HepG2 (cell line): ENCODE results near the gene PDRG1.

Source experiments
- ATF1 ChIP-seq: IDR thresholded peaks from 2 replicates; pipeline ENCODE4 v1.6.1; 2016; ENCODE audit warnings: mild to moderate bottlenecking, control low read depth
- CEBPB ChIP-seq: IDR thresholded peaks from 2 replicates; pipeline ENCODE4 v1.6.1; 2011; ENCODE audit warnings: low read depth, low read length, improper control_type of control experiment, borderline replicate concordance
- CHCHD3 ChIP-seq: sonication (generic); formaldehyde crosslinking; IDR thresholded peaks from 2 replicates; pipeline ENCODE4 v1.8.0; 2022; ENCODE audit warnings: mild to moderate bottlenecking, missing genetic modification reagents, moderate library complexity
- MAFK ChIP-seq, 2 experiments: IDR thresholded peaks in 1 of 2; conservative IDR thresholded peaks in 1 of 2; 2 replicates each; pipeline ENCODE4 v1.6.1; 2011; ENCODE audit warnings: improper control_type of control experiment in 2 of 2, low read length in 2 of 2
- MAZ ChIP-seq, 2 experiments: sonication (generic) in 1 of 2; formaldehyde crosslinking in 1 of 2; IDR thresholded peaks; 2 replicates each; pipeline versions ENCODE4 v1.5.0 to v1.6.1; 2012 to 2020; ENCODE audit warnings: low read depth in 2 of 2, mild to moderate bottlenecking in 2 of 2, borderline replicate concordance in 1 of 2, improper control_type of control experiment in 1 of 2, low read length in 1 of 2, missing genetic modification reagents in 1 of 2, moderate library complexity in 1 of 2
- MTA3 ChIP-seq: sonication (generic); formaldehyde crosslinking; IDR thresholded peaks from 2 replicates; pipeline ENCODE4 v1.4.0; 2020; ENCODE audit warnings: missing genetic modification reagents
- MYC ChIP-seq: sonication (generic); formaldehyde crosslinking; IDR thresholded peaks from 2 replicates; pipeline ENCODE4 v1.9.0; 2021; ENCODE audit warnings: missing genetic modification reagents, borderline replicate concordance
- MYNN ChIP-seq: sonication (generic); formaldehyde crosslinking; IDR thresholded peaks from 2 replicates; pipeline ENCODE4 v1.4.0; 2020; ENCODE audit warnings: mild to moderate bottlenecking, low read depth, missing genetic modification reagents
- NFRKB ChIP-seq: fragments of 450-650 bp; IDR thresholded peaks from 2 replicates; pipeline ENCODE4 v1.6.1; 2017
- RXRB ChIP-seq: IDR thresholded peaks from 2 replicates; pipeline ENCODE4 v1.6.1; 2016; ENCODE audit warnings: borderline replicate concordance, missing genetic modification reagents, missing compliant biosample characterization
- SIN3A ChIP-seq: IDR thresholded peaks from 2 replicates; pipeline ENCODE4 v1.6.1; 2011; ENCODE audit warnings: low read depth, mild to moderate bottlenecking, control low read depth, low read length, borderline replicate concordance
- TCF7 ChIP-seq: sonication (generic); IDR thresholded peaks from 2 replicates; pipeline ENCODE4 v1.6.1; 2016; ENCODE audit warnings: antibody characterized with exemption, low read depth
- TF ChIP-seq, protein P1 (sequence below): sonication (generic); formaldehyde crosslinking; IDR thresholded peaks from 2 replicates; pipeline ENCODE4 v1.5.0; 2020; ENCODE audit warnings: mild to moderate bottlenecking, missing genetic modification reagents, moderate library complexity

GRCh38 chr20:31908424-31908823 lies 43.4 kb downstream of the PDRG1 start:
- no peak for TF ChIP-seq CEBPB
- TF ChIP-seq MAFK (conservative IDR thresholded peaks at IDR 0.05 in 1 of 2, IDR thresholded peaks at IDR 0.05 in 1 of 2; ENCODE audit: low read length in 2 of 2), result no peak
- TF ChIP-seq, protein P1, sequence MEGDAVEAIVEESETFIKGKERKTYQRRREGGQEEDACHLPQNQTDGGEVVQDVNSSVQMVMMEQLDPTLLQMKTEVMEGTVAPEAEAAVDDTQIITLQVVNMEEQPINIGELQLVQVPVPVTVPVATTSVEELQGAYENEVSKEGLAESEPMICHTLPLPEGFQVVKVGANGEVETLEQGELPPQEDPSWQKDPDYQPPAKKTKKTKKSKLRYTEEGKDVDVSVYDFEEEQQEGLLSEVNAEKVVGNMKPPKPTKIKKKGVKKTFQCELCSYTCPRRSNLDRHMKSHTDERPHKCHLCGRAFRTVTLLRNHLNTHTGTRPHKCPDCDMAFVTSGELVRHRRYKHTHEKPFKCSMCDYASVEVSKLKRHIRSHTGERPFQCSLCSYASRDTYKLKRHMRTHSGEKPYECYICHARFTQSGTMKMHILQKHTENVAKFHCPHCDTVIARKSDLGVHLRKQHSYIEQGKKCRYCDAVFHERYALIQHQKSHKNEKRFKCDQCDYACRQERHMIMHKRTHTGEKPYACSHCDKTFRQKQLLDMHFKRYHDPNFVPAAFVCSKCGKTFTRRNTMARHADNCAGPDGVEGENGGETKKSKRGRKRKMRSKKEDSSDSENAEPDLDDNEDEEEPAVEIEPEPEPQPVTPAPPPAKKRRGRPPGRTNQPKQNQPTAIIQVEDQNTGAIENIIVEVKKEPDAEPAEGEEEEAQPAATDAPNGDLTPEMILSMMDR (CRISPR knock-in tag), result no peak
- TF ChIP-seq CHCHD3 (CRISPR knock-in tag), result no peak
- no peak for TF ChIP-seq TCF7
- no peak for TF ChIP-seq MYNN (CRISPR knock-in tag)
- no peak for TF ChIP-seq RXRB (CRISPR knock-in tag)
- no peak for TF ChIP-seq MYC (CRISPR knock-in tag)
- TF ChIP-seq NFRKB, result no peak
- no peak for TF ChIP-seq SIN3A
- TF ChIP-seq MAZ (IDR thresholded peaks at IDR 0.05; ENCODE audit: borderline replicate concordance, low read depth, low read length), result no peak
- no peak for TF ChIP-seq MAZ (CRISPR knock-in tag; IDR thresholded peaks at IDR 0.05; ENCODE audit: low read depth)
- TF ChIP-seq MTA3 (CRISPR knock-in tag), result no peak
- TF ChIP-seq ATF1 (CRISPR knock-in tag), result no peak
